Stimulated activated CD8-positive, alpha-beta memory T cell treated with anti-CD3 and anti-CD28 coated beads, Interleukin-12 subunit alpha, Interleukin-12 subunit beta, amount 100 ng/mL, for 24 hours (primary cell): ENCODE data around the gene COL3A1.

Source experiments
- DNase-seq: peaks from one replicate; pipeline ENCODE4 v3.0.0-alpha.2; 2020; ENCODE audit errors: extremely low read depth

The COL3A1 gene

DNA sequence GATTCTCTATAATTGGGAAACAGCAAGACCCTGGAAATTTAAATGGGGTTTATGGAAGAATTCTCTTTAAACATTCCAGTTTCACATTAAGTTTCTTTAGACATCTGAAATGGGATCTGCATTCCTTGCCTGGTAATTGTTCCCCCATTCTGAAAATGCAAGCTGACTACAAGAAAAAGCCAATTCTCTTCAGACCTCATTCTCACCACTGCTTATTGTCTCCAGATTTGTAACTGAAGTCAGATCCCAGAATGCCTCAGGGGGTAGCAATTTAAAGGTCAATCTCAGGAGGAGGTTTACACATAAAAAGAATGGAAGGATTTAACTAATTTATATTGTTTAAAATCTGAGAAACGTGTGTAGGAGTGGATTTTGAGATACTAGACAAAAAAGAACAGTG lies 41.2 kb downstream of the COL3A1 start:
- no peak for DNase-seq

DNA sequence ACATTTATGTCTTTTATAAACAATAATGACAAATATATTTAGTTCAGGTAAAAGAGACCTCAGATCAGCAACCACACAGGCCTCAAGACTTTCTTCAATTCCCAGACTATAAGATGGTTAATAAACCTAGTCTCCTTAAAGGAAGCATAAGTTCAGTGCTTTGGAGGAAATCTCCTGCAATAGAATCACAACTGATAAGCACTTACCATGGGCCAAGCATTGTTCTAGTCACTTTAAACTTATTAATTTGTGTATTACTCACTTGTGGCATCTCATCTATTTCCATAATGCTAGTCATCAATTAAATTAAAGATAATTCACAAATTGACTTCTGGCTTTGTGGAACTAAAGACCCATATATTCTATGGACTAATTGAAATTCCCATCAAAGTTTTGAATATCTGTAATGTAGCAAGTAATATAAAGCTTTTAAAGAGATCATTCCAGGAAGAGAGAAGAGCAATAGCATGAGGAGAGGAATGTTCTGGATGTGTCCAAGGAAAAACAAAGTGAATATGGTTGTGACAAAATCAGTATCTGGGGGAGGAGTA lies 42.2 kb downstream of the COL3A1 start:
- DNase-seq: no peak

- no peak for DNase-seq
Measured at GRCh38 chr2:189018631-189019030, 44.5 kb downstream of the COL3A1 start.

- no peak for DNase-seq
Measured at GRCh38 chr2:189020179-189020578, 46.0 kb downstream of the COL3A1 start.

- DNase-seq: no peak
Measured at GRCh38 chr2:189022053-189022481, 47.9 kb downstream of the COL3A1 start.

GRCh38 chr2:189022492-189022891 lies 48.3 kb downstream of the COL3A1 start:
- DNase-seq: no peak

DNA sequence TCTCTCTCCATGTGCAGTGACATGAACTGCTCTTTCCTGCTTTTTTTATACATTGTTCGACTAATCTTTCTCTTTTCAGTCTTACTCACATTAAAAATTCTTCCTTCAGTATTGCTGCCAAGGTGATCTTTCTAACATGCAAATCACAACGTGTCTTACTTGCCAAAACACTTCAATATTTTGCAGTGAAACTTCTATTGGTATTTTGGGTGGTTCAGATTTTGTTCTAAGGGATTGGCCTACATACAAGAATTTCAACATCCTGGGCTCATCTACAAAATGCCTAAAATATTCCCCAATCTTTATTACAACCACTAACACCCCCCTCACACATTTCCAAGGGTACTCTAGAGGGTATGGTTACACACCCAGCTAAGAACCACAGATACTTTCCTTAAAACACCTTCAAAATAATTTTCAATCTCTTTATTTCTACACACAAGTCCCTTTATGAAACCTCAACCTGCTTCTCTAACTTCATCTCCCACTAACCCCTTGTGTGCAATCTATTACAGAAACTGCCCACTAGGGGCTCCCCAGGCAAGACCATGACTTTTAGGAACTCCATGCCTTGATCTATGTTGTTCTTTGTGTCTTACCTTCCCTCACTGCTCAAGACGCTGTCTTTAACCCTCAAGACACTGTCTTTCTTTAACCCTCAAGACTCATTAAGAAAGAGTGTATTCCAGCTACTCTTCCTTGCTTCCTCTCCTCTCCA lies 50.9 kb downstream of the COL3A1 start:
- no peak for DNase-seq

DNA sequence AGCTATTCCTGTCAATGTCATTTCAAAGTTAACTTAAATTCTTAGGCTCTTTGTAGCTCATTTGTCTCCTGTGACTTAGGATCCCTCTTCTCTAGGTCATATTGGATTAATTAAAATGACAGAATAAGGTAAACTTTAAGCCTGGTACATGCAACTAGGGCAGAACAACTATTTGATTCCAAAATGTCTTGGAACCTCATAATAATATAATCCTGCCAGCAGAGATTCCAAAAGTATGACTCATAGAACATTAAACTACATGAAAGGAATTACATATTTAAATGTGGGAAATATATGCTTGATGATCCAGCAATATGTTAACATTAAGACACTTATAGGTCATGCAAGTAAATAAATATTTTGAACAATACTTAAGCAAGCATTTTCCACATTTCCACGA lies 63.3 kb downstream of the COL3A1 start:
- DNase-seq: no peak

DNA sequence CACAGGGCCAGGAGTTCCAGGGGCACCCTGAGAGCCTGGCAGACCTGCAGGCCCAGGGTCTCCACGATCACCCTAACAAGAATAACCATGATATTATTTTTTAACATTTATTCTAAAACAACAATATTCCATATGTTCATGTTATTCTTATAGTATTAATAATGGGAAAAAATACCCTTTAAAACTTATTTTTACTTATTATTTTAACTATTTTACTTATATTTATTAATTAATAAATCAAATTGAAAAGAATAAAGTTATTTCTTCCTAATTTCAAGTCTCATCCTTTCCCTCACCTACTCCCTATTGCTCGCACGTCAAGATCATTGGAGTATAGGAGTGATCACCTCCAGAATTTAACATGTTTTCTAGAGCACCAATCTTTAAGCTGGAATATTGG lies 71.7 kb downstream of the COL3A1 start:
- DNase-seq: no peak

DNA sequence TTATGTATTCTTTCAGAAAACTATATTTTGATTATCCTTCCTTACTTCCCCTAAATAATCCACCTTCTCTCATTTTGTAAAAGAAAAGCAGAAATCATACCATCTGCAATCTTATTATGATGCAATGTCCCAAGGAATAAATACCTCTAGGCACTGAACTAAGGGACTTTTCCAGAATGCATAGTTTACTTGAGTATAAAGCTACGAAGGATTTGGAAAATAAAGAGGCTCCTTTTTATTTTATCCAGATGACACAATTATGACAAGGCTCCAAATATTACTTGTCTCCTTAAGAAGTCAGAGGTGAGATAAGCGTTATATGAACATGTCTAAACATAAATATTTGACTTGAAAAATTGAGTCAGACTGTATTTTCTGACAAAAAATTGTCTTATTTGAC lies 72.1 kb downstream of the COL3A1 start:
- no peak for DNase-seq

DNA sequence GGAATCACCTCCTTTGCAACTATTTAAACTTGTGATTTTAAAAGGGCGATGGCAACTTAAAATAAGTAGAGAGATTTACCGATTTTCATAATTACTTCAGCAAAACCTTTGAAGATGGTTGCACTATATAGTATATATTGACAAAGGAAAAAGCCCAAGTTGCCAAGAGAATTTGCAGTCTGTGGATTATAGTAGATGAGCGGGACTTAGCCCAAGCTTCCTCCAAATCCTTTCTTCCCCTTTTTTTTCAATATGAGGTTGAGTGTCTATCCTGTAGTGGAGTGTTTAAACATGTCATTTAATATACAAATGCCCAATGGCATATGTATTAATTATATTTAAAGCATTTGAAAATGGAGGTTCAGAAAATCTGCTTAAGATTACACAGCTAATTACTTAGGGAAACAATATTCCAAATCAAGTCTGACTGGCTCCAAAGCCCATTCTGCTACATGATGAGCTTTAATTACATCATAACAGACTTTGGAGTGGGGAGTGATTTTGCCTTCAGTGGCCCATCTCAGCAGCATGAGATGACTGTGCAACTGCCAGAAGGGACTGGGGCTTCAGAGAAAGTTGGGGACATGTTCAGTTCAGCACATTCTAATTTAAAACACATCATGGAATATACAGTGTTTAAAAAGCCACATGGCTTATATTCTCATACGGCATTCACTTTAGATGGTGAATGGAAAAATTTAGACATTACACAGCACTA lies 73.2 kb downstream of the COL3A1 start:
- DNase-seq: no peak

DNA sequence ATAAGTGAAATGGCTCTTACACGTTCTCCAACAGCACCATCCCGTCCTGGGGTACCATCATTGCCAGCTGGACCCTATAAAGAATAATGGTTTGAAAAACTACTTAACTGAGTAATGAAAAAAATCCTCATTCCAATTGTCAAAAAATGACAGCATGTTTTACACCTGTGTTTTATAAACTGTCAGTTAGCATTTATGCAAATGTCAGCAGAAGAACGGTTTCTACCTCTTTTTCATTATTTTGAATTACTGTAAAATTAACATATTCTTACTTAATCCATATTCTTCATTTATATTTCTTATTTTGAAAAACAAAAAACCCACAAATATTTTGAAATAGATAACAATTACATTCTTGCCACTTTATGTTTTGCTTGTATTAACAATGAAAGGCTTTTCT lies 74.0 kb downstream of the COL3A1 start:
- no peak for DNase-seq

- DNase-seq: no peak
Measured at GRCh38 chr2:189049709-189050164, 75.6 kb downstream of the COL3A1 start.

DNA sequence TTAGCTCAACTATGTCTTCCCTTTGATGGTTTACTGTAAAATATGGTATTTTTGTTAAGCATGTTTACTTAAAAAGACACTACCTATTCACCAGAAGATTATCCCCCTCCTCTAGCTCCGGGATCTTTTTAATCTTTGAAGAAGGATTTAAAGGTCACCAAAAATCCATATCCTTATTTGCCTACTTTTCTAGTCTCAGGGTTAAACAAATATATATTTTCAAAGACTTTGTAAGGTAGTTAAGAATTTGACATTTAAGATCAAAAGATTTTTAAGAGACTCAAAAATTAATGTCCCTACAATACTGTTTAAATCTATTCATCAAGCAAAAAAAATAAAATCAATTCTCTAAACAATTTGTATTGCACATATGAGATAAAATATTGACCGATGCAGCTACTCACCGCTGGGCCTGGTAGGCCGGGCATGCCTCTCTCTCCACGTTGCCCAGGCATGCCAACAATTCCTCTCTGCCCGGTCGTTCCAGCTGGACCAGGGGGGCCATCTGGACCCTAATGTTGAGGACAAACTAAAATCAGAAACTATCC lies 76.1 kb downstream of the COL3A1 start:
- no peak for DNase-seq

GRCh38 chr2:189056200-189057106 lies 82.3 kb downstream of the COL3A1 start:
- DNase-seq: no peak

DNA sequence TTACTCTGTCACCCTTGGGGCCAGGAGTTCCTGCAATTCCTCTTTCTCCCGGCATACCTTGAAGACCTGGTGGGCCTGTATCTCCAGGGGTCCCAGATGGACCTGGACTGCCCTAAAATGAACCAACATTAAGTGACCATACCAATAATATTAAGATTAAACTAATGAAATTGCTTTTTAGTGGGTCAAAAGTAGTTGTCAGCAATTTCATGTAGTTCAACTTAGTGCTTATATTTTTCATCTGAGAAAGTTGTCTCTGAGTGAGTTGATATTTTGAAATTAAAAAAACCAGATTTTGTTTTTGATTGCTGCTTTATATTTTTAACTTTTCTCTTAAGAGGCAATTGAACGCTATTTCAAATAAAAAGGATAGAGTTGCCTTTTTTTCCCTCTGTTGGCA lies 83.1 kb downstream of the COL3A1 start:
- DNase-seq: no peak

DNA sequence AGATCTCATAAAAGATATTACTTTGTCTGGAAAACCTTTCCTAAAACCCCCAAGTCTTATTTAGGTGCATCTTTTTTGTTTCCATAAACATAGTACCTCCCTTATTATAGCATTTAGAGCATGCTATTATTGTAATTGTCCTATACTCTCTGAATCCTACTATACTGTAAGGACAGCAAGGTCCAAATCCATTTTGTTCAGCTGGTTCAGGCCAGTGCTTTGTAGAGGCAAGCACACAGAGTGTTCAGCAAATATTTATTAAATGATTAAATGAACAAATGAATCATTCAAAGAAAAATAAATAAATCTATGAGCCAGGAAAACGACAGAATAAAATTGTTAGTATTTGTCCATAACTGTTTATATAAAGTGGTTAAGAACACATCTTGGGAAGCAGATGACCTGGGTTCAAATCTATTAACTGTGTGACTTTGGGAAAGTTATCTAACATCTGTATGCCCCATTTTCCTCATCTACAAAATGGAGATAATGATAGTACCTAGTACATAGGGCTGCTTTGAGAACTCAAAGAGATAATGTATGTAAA lies 86.0 kb downstream of the COL3A1 start:
- no peak for DNase-seq
